ENCODE results near the gene DDT.
"Not testable (repeated sequence)": the region's sequence is repeated elsewhere in the genome, so short reads cannot be mapped to it uniquely, and the experiment has no call there.

DDT gene

DNA sequence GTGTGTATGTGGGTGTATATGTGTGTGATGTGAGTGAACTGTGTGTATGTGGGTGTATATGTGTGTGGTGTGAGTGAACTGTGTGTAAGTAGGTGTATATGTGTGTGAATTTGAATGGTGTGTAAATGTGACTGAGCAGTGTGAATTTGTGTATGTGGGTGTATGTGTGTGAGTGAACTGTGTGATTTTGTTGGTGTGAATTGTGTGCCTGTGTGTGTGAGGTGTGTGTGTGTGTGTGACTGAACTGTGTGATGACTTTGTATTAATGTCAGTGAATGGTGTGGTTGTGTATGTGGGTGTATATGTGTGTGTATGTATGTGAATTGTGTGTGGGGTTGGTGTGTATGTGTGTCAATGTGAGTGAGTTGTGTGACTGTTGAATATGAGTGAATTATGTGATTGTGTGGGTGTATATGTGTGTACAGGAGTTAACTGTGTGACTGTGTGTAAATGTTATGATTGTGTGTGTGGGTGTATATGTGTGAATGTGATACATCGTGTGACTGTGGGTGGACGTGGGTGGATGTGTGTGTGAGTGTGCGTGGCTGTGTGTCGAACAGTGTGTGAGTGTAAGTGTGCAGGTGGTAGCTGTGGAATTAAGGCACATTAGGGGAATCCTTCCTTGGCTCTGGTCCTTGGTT, 12.4 kb upstream of the DDT start:
- DNase-seq, result not testable (repeated sequence)

DNA sequence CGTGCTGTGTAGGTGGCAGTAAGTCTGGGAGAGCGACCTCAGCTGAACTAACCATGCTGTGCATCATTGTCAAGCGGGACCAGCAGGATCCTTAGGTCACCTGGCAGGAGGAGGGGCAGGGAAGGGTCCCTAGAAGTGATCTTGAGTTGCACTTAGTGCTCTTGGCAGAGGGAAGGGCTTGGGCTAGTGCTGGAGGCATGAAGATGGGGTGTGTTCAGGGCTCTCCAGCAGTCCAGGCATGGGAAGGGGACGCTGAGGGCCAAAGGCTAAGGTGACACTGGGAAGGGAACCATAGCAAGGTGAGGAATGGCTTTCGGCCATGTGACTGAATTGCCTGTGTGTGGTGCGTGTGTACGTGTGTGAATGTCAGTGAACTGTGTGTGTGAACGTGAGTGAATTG, 11.8 kb upstream of the DDT start:
- DNase-seq, result not testable (repeated sequence)

DNA sequence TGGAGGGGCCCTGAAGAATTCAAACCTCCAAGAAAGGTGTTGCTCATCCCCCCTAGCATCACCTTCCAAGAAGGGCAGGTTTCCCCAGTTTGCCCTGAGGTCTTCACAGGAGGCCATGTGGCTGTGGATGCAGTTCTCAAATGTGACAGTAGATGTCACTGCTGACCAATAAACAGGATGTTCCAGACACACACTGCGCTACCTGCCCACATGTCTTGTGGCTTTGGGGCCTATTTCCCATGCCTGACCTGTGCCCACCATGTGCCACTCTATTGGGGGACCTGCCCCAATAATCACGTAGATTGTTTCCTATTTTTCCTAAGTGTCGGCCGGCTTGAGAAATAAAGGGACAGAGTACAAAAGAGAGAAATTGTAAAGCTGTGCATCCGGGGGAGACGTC, 10.2 kb upstream of the DDT start:
- DNase-seq, result peak; percentile 15

DNA sequence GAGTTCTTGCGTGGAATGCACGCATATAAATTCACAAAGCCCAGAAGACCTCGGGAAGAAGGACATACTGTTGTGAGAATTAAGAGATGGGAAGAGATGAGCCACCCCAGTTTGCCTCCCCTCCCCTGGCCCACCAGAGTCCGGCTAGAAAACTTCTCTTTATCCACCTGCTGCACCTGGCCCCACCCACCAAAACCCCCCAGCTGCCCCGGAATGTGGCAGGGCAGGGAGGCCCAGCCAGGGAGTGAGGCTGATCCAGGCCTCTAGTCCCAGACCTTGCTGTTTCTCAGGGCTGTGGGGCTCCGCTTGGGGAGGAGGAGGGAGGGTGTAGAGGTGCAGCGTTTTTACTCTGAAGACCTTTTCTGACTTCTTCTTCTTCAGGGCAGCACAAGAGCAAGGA, 6.3 kb upstream of the DDT start:
- DNase-seq, result not testable (repeated sequence)

DNA sequence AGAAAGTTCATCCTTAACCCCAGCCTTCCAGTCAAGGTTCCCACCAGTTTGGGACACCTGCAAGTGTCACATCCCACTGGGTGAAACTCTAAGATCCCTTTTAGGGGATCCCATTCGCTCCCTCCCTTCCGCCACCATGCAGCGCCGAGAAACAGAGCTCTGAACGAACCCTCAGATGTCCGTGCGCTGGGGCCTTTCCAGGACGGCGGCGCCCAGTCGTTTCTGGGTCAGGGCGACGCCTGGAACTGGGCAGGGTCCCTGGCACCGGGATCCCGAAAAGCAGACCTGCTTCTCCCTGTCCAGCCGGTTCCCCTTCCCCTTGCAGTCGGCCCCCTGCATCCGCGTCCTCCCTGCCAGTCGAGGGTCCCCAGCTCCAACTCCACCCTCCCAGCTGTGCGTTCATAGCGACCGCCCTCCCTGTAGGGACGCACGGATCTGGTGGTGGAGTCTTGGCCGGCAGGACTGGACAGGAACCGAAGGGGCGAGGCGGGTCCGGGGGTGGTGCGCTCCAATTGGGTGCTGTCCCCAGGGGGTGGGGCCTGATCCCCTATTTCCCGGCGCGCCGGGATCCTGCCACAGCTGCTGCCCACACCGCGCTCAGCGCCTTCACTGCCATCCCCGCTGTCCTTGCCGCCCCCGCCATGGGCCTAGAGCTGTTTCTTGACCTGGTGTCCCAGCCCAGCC, 5.5 kb upstream of the DDT start, which contains the start of gene GSTT2:
Gene GSTT2, plus strand, starts transcription at position 578 of the 684 bp plus-strand sequence.
- not testable (repeated sequence) for DNase-seq

DNA sequence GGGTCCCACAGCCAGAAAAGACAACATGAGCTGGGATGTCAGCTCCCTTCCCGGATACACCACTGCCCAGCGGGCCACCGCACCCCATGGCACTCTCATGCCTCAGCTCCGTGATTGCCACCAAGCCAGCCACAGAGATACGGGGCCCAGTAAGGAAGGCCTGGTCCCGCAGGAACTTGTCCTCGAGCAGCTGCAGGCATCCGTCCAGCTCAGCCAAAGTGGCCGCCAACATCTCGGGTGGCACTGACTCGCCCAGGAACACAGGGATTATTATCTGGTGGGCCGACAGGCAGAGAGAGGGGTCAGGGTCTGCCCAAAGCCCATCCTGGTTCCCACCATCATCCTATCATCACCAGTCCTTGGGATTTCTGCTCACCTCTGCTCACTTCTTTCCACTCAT, 3.1 kb upstream of the DDT start:
- DNase-seq, result not testable (repeated sequence)

DNA sequence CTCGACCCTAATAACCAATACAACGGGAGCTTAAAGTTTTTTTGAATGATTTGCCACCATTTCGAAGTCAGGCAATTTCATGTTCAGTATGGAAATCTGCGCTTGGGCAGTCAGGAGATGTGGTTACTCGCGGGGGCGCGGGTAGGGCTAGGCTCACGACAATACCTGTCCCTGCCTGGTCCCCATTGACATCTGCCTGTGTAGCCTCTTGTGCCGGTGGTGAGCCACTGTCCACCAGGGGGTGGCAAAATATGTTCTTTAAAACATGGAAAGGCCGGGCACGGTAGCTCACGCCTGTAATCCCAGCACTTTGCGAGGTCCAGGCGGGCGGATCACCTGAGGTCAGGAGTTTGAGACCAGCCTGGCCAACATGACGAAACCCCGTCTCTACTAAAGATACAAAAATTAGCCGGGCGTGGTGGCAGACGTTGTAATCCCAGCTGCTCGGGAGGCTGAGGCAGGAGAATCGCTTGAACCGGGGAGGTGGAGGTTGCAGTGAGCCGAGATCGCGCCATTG, 653 bp upstream of the DDT start:
- DNase-seq, result not testable (repeated sequence)

DNA sequence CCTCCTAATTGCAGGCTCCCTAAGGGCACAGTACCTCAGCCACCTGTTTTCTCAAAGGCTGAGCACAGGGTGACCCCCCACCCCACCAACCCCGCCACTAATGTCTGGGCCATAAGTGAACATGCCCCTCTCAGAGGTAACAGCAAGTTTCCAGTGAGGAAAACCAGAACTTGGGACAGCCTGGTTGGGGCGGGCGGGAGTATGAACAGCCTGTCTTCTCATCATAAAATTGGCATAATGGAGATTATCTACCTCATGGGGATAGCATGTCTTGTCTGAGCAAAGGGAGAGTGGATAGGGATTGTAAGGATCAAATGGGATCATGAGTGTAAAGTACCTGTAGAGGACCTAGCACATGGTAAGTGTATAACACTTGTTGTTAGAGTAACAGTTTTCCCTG, 2.3 kb downstream of the DDT start:
- DNase-seq, result not testable (repeated sequence)

DNA sequence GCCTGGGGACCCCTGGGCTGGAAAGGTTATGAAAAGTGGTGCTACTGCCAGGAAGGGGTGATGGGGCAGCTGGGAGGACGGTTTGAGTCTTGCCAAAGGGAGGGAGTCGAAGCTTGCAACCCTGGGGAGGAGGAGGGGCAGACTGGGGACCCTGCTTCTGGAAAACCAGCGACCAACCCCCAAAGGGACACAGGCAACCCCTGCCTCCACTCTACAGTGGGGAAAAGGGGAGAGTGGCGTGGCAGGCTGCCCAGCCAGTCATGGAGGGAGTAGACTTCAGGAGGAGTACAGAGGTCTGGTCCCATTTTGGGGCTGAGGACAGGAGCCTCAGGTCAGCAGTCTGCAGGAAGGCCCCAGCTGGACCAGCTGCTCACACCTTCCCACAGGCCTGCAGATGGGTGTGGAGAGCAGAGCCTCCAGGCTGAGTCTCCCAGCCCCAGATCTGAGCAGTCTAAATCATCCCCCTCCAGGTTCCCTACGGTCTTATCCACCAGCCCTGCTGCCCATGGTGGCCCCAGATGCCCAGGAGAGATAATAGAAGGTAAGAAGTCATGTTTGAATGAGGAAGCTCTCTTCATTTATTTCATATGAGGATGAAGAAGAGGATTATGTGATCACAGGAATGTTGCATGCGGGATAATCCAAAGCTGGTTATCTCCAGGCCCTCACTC, 3.3 kb downstream of the DDT start:
- no peak for DNase-seq

DNA sequence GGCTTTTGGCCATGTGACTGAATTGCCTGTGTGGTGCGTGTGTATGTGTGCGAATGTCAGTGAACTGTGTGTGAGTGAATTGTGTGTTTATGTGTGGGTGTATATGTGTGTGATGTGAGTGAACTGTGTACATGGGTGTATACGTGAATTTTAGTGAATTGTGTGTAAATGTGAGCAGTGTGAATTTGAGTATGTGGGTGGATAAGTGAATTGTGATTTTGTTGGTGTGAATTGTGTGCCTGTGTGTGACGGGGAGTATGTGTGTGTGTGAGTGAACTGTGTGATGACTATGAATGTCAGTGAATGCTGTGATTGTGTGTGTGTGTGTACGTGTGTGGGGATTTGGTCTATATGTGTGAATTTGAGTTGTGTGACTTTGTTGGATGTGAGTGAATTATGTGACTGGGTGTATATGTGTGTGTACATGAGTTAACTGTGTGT, 4.0 kb downstream of the DDT start:
- no peak for DNase-seq

DNA sequence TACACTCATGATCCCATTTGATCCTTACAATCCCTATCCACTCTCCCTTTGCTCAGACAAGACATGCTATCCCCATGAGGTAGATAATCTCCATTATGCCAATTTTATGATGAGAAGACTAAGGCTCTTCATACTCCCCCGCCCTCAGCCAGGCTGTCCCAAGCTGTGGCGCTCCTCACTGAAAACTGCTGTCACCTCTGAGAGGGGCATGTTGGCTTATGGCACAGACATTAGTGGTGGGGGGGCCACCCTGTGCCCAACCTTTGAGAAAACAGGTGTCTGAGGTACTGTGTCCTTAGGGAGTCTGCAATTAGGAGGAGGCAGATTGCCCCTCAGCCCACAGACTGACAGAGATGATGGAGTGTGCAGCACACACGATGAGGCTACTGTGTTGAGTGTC, 5.2 kb downstream of the DDT start:
- no peak for DNase-seq

DNA sequence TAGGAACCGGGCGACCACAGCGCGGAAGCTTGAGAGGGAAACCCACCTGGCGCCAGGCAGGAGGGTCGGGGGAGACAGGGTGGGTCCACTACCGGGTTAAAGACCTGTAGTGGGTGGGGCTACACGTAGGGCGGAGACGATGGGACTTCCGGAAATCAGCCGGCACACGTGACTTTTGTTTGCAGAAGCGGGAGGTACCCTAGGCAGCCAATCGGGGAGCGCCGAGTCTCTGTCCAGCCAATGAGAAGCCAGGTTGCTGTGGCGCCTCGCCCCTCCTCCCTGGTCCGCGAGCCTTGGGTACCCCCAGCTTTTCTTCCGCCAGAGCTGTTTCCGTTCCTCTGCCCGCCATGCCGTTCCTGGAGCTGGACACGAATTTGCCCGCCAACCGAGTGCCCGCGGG, 7.7 kb downstream of the DDT start, which contains the start of gene DDTL:
Gene DDTL, plus strand, starts transcription at position 321 of the 400 bp plus-strand sequence. Its CDS starts 27 bp downstream, at position 348.
- DNase-seq, result not testable (repeated sequence)

DNA sequence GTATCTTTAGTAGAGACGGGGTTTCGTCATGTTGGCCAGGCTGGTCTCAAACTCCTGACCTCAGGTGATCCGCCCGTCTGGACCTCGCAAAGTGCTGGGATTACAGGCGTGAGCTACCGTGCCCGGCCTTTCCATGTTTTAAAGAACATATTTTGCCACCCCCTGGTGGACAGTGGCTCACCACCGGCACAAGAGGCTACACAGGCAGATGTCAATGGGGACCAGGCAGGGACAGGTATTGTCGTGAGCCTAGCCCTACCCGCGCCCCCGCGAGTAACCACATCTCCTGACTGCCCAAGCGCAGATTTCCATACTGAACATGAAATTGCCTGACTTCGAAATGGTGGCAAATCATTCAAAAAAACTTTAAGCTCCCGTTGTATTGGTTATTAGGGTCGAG, 8.1 kb downstream of the DDT start:
- DNase-seq, result not testable (repeated sequence)

DNA sequence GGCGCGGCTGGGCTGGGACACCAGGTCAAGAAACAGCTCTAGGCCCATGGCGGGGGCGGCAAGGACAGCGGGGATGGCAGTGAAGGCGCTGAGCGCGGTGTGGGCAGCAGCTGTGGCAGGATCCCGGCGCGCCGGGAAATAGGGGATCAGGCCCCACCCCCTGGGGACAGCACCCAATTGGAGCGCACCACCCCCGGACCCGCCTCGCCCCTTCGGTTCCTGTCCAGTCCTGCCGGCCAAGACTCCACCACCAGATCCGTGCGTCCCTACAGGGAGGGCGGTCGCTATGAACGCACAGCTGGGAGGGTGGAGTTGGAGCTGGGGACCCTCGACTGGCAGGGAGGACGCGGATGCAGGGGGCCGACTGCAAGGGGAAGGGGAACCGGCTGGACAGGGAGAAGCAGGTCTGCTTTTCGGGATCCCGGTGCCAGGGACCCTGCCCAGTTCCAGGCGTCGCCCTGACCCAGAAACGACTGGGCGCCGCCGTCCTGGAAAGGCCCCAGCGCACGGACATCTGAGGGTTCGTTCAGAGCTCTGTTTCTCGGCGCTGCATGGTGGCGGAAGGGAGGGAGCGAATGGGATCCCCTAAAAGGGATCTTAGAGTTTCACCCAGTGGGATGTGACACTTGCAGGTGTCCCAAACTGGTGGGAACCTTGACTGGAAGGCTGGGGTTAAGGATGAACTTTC, 13.0 kb downstream of the DDT start, which contains the start of gene GSTT2B:
Gene GSTT2B, minus strand, starts transcription at position 112 of the 688 bp plus-strand sequence. Its CDS starts 64 bp downstream, at position 48.
- not testable (repeated sequence) for DNase-seq

DNA sequence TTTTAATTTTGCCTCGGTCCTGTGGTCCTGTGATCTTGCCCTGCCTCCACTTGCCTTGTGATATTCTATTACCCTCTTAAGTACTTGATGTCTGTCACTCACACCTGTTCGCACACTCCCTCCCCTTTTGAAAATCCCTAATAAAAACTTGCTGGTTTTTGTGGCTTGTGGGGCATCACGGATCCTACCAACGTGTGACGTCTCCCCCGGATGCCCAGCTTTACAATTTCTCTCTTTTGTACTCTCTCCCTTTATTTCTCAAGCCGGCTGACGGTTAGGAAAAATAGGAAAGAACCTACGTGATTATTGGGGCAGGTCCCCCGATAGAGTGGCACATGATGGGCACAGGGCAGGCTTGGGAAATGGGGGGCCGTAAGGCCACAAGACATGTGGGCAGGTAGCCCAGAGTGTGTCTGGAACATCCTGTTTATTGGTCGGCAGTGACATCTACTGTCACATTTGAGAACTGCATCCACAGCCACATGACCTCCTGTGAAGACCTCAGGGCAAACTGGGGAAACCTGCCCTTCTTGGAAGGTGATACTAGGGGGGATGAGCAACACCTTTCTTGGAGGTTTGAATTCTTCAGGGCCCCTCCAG, 17.8 kb downstream of the DDT start:
- not testable (repeated sequence) for DNase-seq

DNA sequence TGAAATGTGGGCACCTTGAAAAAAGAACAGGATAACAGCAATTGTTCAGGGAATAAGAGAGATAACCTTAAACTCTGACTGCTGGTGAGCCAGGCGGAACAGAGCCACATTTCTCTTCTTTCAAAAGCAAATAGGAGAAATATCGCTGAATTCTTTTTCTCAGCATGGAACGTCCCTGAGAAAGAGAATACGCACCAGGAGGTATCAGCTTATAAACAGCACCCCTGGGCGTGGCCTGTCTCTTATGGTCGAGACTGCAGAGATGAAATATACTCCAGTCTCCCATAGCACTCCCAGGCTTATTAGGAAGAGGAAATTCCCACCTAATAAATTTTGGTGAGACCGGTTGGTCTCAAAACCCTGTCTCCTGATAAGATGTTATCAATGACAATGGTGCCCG, 18.4 kb downstream of the DDT start:
- DNase-seq, result not testable (repeated sequence)

DNA sequence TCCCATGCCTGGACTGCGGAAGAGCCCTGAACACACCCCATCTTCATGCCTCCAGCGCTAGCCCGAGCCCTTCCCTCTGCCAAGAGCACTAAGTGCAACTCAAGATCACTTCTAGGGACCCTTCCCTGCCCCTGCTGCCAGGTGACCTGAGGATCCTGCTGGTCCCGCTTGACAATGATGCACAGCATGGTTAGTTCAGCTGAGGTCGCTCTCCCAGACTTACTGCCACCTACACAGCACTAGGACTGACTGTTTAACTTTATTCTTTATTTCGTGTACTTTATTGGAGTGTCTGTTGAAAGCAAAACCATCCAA, 19.3 kb downstream of the DDT start:
- not testable (repeated sequence) for DNase-seq

DNA sequence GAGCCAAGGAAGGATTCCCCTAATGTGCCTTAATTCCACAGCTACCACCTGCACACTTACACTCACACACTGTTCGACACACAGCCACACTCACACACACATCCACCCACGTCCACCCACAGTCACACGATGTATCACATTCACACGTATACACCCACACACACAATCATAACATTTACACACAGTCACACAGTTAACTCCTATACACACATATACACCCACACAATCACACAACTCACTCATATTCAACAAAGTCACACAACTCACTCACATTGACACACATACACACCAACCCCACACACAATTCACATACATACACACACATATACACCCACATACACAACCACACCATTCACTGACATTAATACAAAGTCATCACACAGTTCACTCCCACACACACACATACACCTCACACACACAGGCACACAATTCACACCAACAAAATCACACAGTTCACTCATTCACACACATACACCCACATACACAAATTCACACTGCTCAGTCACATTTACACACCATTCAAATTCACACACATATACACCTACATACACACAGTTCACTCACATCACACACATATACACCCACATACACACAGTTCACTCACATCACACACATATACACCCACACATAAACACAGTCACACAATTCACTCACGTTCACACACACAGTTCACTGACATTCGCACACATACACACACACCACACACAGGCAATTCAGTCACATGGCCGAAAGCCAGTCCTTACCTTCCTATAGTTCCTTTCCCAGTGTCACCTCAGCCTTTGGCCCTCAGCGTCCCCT, 19.8 kb downstream of the DDT start:
- not testable (repeated sequence) for DNase-seq

DNA sequence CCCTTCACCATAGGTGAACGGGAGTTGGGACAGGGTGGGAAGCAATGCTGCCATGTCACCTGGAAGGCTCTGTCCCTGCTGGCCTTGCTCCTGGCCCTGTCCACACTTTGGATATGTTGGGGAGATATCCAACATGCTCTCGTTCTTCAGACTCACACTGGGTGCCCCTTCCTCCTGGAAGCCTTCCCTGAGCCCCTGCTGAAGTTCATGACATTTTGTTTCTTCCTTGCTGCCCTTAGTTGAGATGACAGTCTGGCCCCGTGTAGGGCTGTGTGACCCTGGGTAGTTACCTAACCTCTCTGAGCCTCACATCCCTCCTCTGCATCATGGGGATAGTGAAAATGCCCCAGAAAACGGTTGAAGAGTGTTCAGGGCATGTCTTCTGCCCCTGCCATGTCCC, 20.8 kb downstream of the DDT start:
- DNase-seq, result not testable (repeated sequence)

DNA sequence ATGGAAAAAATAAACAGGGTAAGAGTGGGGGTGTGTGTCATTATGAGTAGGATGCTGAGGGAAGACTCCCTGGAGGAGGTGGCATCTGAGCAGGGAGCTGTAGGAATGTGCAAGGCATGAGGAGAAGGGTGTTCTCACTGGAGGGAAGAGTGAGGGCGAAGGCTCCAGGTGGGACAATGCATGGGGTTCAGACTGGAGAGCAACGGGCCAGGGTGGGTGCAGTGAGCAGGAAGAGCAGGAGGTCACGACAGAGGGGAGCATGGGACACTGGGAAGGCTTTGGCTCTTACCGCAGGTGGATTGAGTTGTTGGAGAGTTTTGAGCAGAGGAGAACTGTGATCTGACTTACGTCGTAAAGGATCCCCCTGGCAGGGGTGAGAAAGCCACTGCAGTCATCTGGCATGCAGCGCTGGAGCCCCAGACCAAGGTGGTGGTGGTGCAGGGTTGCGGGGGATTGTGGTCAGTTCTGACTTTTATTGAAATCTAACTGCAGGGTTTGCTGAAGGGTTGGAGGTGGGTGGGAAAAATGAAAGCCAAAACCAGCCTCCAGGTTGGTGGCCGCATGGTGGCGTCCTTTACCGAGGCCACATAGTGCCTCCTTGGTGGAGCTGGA, 21.3 kb downstream of the DDT start:
- not testable (repeated sequence) for DNase-seq

DNA sequence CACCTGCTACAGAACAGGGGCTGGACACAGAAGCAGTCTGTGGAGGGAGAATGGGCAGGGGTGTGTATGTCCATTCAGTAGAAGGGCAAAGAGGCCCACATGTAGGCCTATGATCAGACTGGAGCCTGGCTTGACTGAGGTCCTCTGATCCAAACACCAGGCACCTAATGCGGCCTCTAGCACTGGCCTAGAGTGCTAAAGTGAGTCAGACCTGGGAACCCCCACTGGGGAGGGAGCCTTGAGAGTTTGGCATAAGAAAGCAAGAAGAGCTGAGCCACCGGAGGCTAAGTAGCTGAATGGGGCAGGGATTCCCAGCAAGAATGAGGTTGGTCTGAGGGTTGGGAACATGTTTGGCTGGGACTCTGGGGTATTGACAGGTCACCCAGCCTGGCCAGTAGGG, 22.9 kb downstream of the DDT start:
- DNase-seq, result not testable (repeated sequence)

Data from NCI-H446 treated with DMSO at 0.1 percent for 48 hours (cell line).